C4-2B (cell line): ENCODE measurements around the gene GPBP1.

Experiments used
- H3K27ac ChIP-seq: fragments of 450-650 bp; 2 replicates; pipeline ENCODE4 v1.5.1; 2017
- ZFX ChIP-seq: fragments of 450-650 bp; IDR thresholded peaks from 2 replicates; pipeline ENCODE4 v1.6.1; 2017
- TF ChIP-seq, protein P1 (sequence below): fragments of 450-650 bp; conservative IDR thresholded peaks from 2 replicates; pipeline ENCODE4 v1.5.1; 2017; ENCODE audit warnings: mild to moderate bottlenecking

Gene GPBP1

DNA sequence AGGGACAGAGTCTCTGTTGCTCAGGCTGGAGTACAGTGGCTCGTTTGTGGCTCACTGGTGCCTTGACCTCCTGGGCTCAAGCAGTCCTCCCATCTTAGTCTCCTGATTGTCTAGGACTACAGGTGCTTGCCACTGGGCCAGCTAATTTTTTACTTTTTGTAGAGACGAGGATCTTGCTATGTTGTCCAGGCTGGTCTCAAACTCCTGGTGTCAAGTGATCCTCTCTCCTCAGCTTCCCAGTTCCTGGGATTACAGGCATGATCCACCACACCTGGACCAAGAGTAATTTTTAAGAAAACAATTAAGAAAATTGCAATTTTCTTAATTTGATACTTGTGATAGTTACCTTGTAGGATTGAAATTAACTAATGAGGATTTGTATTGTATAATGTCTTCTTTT lies 73.9 kb downstream of the GPBP1 start:
- TF ChIP-seq ZFX = no peak
- no peak overlapping the region for H3K27ac ChIP-seq

DNA sequence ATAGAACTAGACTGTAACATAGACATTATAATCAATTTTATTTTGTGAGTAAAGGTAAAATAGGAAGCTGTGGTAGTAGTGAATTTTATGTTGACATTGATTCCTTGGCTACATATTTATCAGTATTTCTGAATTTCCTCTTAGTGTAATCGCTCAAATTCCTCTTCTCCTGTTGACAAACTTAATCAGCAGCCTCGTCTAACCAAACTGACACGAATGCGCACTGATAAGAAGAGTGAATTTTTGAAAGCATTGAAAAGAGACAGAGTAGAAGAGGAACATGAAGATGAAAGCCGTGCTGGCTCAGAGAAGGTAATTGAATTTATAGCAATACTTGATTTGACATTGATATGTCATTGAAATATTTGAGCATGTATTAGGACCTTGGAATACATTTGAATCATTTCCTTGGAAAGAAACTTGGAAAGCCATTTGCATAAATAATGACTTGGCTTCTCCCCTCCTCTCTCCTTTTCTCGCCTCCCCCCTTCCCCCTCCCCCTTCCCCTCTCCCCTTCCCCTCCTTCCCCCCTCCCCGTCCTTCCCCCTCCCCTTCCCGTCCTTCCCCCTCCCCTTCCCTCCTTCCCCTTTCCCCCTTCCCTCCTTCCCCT lies 75.5 kb downstream of the GPBP1 start:
- TF ChIP-seq, protein P1, sequence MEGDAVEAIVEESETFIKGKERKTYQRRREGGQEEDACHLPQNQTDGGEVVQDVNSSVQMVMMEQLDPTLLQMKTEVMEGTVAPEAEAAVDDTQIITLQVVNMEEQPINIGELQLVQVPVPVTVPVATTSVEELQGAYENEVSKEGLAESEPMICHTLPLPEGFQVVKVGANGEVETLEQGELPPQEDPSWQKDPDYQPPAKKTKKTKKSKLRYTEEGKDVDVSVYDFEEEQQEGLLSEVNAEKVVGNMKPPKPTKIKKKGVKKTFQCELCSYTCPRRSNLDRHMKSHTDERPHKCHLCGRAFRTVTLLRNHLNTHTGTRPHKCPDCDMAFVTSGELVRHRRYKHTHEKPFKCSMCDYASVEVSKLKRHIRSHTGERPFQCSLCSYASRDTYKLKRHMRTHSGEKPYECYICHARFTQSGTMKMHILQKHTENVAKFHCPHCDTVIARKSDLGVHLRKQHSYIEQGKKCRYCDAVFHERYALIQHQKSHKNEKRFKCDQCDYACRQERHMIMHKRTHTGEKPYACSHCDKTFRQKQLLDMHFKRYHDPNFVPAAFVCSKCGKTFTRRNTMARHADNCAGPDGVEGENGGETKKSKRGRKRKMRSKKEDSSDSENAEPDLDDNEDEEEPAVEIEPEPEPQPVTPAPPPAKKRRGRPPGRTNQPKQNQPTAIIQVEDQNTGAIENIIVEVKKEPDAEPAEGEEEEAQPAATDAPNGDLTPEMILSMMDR = no peak
- no peak for TF ChIP-seq ZFX
- H3K27ac ChIP-seq = no peak overlapping the region

DNA sequence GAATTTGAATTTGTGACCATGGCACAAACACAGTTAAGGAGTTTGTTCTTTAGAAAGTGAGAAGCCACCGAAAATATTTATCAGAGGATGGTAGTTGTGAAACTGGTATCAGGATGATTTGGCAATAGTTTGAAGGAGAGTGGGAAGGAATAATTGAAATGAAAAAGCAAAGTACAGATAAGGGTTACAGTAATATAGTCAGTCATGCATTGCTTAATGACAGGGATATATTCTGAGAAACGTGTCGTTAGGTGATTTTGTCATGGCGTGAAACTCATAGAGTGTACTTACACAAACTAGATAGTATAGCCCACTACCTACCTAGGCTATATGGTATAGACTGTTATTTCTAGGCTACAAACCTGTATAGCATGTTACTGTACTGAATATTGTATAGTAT lies 84.2 kb downstream of the GPBP1 start:
- no peak overlapping the region for H3K27ac ChIP-seq
- TF ChIP-seq, protein P1 = no peak
- TF ChIP-seq ZFX = no peak

DNA sequence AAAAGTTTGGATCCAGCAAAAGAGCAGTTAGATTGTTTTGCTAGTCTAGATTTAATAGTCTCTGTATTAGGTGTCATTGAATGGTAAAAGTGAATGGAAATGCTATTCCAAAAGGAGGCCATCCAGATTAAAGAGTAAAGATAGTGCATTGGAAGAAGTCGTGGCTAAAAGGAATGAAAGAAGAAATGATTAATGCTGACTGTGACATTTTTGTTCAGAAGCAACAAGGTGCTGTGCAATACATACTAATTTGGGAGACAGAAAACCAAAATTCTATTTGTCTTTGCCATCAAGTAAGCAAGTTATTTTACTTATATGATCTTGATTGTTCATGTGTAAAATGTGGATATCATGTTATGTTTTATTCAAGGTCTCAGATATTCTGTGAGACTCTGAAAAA lies 85.1 kb downstream of the GPBP1 start:
- TF ChIP-seq, protein P1 = no peak
- no peak for TF ChIP-seq ZFX
- no peak overlapping the region for H3K27ac ChIP-seq

DNA sequence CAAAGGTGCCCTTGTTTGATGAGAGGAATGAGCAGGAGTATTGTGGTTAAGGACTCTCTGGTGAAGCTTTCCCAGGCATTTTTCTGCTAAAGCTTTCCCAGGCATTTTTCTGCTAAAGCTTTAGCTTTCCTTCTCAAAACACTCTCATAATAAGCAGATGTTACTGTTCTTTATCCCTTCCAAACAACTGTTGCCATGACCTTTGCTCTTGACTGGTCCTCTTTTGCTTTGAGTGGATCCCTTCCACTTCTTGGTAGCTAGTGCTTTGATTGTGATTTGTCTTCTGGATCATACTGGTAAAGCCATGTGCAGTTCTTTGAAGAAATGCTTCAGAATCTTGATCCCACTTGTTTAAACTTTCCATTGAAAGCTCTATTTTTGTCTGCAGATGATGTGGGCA lies 85.8 kb downstream of the GPBP1 start:
- TF ChIP-seq ZFX = no peak
- TF ChIP-seq, protein P1 = no peak
- no peak overlapping the region for H3K27ac ChIP-seq

DNA sequence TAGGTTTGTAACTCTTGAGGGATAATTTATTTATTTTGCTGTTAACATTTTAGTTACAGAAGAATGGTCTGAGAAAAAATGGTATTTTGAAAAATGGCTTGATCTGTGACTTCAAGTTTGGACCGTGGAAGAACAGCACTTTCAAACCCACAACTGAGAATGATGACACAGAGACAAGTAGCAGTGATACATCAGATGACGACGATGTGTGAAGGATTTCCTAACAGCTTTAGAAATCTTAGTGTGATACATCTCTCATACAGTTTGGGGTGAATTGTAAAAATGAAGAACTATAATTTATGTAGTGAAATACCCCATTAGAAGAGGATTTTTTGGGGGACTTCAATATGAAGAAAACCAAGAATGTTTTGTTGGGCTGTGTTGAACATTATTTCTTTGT lies 88.7 kb downstream of the GPBP1 start:
- TF ChIP-seq, protein P1 = no peak
- TF ChIP-seq ZFX = no peak
- no peak overlapping the region for H3K27ac ChIP-seq

DNA sequence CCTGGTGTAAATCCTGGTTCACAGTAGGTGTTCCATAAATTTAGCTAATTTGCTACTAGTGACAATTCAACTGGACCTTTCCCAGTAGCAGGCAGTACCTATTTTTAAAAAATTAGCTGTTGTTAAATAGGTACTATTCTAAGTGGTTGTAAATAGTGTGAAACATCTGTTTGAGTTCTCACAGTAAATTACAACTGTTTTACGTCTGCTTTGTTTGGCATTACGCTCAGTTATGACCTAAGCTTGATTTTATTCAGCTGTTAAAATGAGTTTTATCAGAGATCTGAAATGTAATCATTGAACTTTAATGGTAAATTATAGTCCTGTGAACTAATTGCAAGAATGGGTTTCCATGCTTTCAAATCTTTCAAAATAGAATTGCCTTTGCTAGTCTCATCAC lies 93.9 kb downstream of the GPBP1 start:
- TF ChIP-seq, protein P1 = no peak
- TF ChIP-seq ZFX = no peak
- H3K27ac ChIP-seq = no peak overlapping the region

DNA sequence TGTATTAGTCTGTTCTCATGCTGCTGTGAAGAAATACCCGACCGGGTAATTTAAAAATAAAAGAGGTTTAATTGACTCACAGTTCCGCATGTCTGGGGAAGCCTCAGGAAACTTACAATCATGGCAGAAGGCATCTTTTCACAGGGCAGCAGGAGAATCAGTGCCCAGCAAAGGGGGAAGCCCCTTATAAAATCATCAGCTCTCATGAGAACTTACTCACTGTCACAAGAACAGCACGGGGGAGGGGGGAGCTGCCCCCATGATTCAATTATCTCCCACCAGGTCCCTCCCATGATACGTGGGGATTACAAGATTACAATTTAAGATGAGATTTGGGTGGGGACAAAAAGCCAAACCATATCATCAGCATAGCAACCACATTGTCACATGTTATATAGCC lies 102.5 kb downstream of the GPBP1 start:
- H3K27ac ChIP-seq = no peak overlapping the region
- TF ChIP-seq, protein P1 = no peak
- TF ChIP-seq ZFX = no peak
